PC-9 (cell line): Measurements from ENCODE around the gene NFIX. TPM values are rescaled to one million over a fixed set of nuclear protein-coding genes. Genes with fewer than 3 reads are reported as not detected.

Experiments
- BruUV-seq: library from RNA; stranded (reverse); fragments of 400-500 nt; replicated peaks from 2 replicates; lab custom pipeline; 2021; lab: Mats Ljungman, UMichigan
- CTCF ChIA-PET: fragments of 300-600 bp; sonication (Branson Sonifier 250); formaldehyde crosslinking; loops from one replicate; lab custom pipeline; 2022; ENCODE audit warnings: antibody characterized with exemption; lab: Charles Lee
- POLR2A ChIA-PET: fragments of 300-600 bp; sonication (Branson Sonifier 250); formaldehyde crosslinking; loops from one replicate; lab custom pipeline; 2022; ENCODE audit warnings: antibody characterized with exemption; ENCODE audit not compliant: unreplicated experiment; lab: Charles Lee
- DNase-seq, 2 experiments: peaks; one replicate each; pipeline versions ENCODE4 v3.0.0 to v3.0.0-alpha.2; 2015 to 2022; ENCODE audit warnings: mixed read lengths in 1 of 2
- H2AFZ ChIP-seq: fragments of 200-600 bp; sonication (generic); 2 replicates; pipeline ENCODE4 v1.8.1; 2017; ENCODE audit warnings: antibody characterized with exemption
- H3F3A ChIP-seq: fragments of 200-600 bp; sonication (generic); 2 replicates; pipeline ENCODE4 v1.8.1; 2017; ENCODE audit warnings: antibody characterized with exemption, mild to moderate bottlenecking, low read depth; ENCODE audit not compliant: insufficient read depth
- H3K27ac ChIP-seq: fragments of 200-600 bp; sonication (generic); 2 replicates; pipeline ENCODE4 v1.6.1; 2016; ENCODE audit warnings: mixed run types
- H3K27me3 ChIP-seq: fragments of 200-600 bp; sonication (generic); 2 replicates; pipeline ENCODE4 v1.6.1; 2016; ENCODE audit warnings: low read depth, mixed run types; ENCODE audit not compliant: insufficient read depth
- H3K36me3 ChIP-seq: fragments of 200-600 bp; sonication (generic); 2 replicates; pipeline ENCODE4 v1.6.1; 2016; ENCODE audit warnings: low read depth, mixed run types
- H3K4me1 ChIP-seq: fragments of 200-600 bp; sonication (generic); replicated peaks from 2 replicates; pipeline ENCODE4 v1.6.1; 2016; ENCODE audit warnings: mixed run types; ENCODE audit not compliant: insufficient read depth
- H3K4me2 ChIP-seq: fragments of 200-600 bp; sonication (generic); 2 replicates; pipeline ENCODE4 v1.6.1; 2017; ENCODE audit warnings: mixed run types
- H3K4me3 ChIP-seq: fragments of 200-600 bp; sonication (generic); 2 replicates; pipeline ENCODE4 v1.6.1; 2016; ENCODE audit warnings: mixed run types
- H3K79me2 ChIP-seq: fragments of 200-600 bp; sonication (generic); 2 replicates; pipeline ENCODE4 v1.6.1; 2017; ENCODE audit warnings: low read depth, mixed run types
- H3K9me2 ChIP-seq: fragments of 200-600 bp; sonication (generic); 2 replicates; pipeline ENCODE4 v1.8.1; 2017; ENCODE audit warnings: mild to moderate bottlenecking; ENCODE audit not compliant: insufficient read depth
- H3K9me3 ChIP-seq: fragments of 200-600 bp; sonication (generic); 2 replicates; pipeline ENCODE4 v1.8.1; 2016; ENCODE audit warnings: low read depth; ENCODE audit not compliant: insufficient read depth
- H4K20me1 ChIP-seq: fragments of 200-600 bp; sonication (generic); 2 replicates; pipeline ENCODE4 v1.8.1; 2017; ENCODE audit not compliant: insufficient read depth
- CTCF ChIP-seq: fragments of 200-600 bp; sonication (generic); conservative IDR thresholded peaks from 2 replicates; pipeline ENCODE4 v1.6.1; 2017; ENCODE audit warnings: mixed run types, antibody characterized with exemption, mild to moderate bottlenecking, moderate library complexity
- EZH2 ChIP-seq: fragments of 200-600 bp; sonication (generic); IDR thresholded peaks from 2 replicates; pipeline ENCODE4 v1.8.0; 2017; ENCODE audit warnings: antibody characterized with exemption, low read depth
- intact Hi-C: fragments of 100-400 bp; cut with micrococcal nuclease; formaldehyde crosslinking; loops from one replicate; pipeline ENCODE4 v1.10.0; 2022; ENCODE audit not compliant: unreplicated experiment
- total RNA-seq: library from RNA; stranded (reverse); gene quantifications from 2 replicates; pipeline ENCODE4 v1.2.3, GENCODE V29; 2021

The NFIX gene
- total RNA-seq, 1 experiment from 2014 or later = 24.2 TPM

GRCh38 chr19:12990431-12990830 is 4.8 kb upstream of the NFIX start:
- no TSS peak for BruUV-seq
- ChIA-PET POLR2A (no interaction called here), CTCF (no interaction called here)

GRCh38 chr19:12990853-12991252 is 4.4 kb upstream of the NFIX start:
- Histone ChIP-seq H3K9me2 (no peaks in the 10 kb centered on the region), H3K27me3 (peaks cover 12% of the 10 kb centered on the region), H3K9me3 (no peaks in the 10 kb centered on the region), H3K79me2 (no peaks in the 10 kb centered on the region), H3K27ac (no peak overlapping the region), H4K20me1 (no peaks in the 10 kb centered on the region), H2AFZ (no peak overlapping the region), H3F3A (peaks cover 20% of the 10 kb centered on the region; the same call in 1 of the 2 replicates), H3K4me3 (no peak overlapping the region), H3K36me3 (no peaks in the 10 kb centered on the region), H3K4me1 (peaks cover 5% of the 10 kb centered on the region; the same call in 1 of the 2 replicates), H3K4me2 (no peak overlapping the region)
- ChIA-PET CTCF (no interaction called here), POLR2A (no interaction called here)
- DNase-seq = no peak
- TF ChIP-seq EZH2 (no peak), CTCF (no peak)
- no TSS peak for BruUV-seq
- intact Hi-C loops = no loop called here

More at GRCh38 chr19:12990431-12990830, 4.8 kb upstream of the NFIX start:
- H3K36me3 ChIP-seq = no peaks in the 10 kb centered on the region
- no peak for DNase-seq
- H3K9me3 ChIP-seq = no peaks in the 10 kb centered on the region
- peaks cover 12% of the 10 kb centered on the region for H3K27me3 ChIP-seq
- no peak overlapping the region for H3K4me2 ChIP-seq
- H3K4me1 ChIP-seq = peaks cover 6% of the 10 kb centered on the region
- no peaks in the 10 kb centered on the region for H3K79me2 ChIP-seq
- H3F3A ChIP-seq = peaks cover 23% of the 10 kb centered on the region; the same call in 1 of the 2 replicates
- H3K27ac ChIP-seq = no peak overlapping the region
- TF ChIP-seq EZH2 (no peak), CTCF (no peak)
- H3K9me2 ChIP-seq = no peaks in the 10 kb centered on the region
- H3K4me3 ChIP-seq = no peak overlapping the region
- intact Hi-C loops = no loop called here
- no peaks in the 10 kb centered on the region for H4K20me1 ChIP-seq
- H2AFZ ChIP-seq = no peak overlapping the region

GRCh38 chr19:12991296-12991695 is 4.0 kb upstream of the NFIX start:
- Histone ChIP-seq H3K9me3 (no peaks in the 10 kb centered on the region), H3K79me2 (no peaks in the 10 kb centered on the region), H3K4me2 (no peak overlapping the region), H3F3A (peaks cover 20% of the 10 kb centered on the region; the same call in 1 of the 2 replicates), H2AFZ (no peak overlapping the region), H3K9me2 (no peaks in the 10 kb centered on the region), H3K27ac (no peak overlapping the region), H3K4me3 (no peak overlapping the region), H4K20me1 (no peaks in the 10 kb centered on the region), H3K36me3 (no peaks in the 10 kb centered on the region), H3K27me3 (peaks cover 17% of the 10 kb centered on the region), H3K4me1 (peaks cover 5% of the 10 kb centered on the region; the same call in 1 of the 2 replicates)
- no peak for DNase-seq
- no peak for TF ChIP-seq CTCF
- ChIA-PET POLR2A (no interaction called here), CTCF (no interaction called here)
- no TSS peak for BruUV-seq
- intact Hi-C loops = no loop called here
